Memory B cell (primary cell): ENCODE results near the gene CRX.
"Not testable (repeated sequence)": the region's sequence is repeated elsewhere in the genome, so short reads cannot be mapped to it uniquely, and the experiment has no call there.

ENCODE experiments used
- ATAC-seq: fragments of 150-1000 bp; cut with Tn5 transposase; 2 replicates; pipeline ENCODE4 v1.10.0; 2021; ENCODE audit warnings: low read depth, mild to moderate bottlenecking, moderate library complexity
- DNase-seq, 2 donors: peaks; one replicate each; pipeline ENCODE4 v3.0.0; 2022; ENCODE audit warnings: low spot score in 2 of 2
- H3K27ac Mint-ChIP-seq: one replicate; pipeline ENCODE4 v1.8.0; 2022; ENCODE audit warnings: mild to moderate bottlenecking, moderate library complexity, mixed read lengths
- H3K27me3 Mint-ChIP-seq: one replicate; pipeline ENCODE4 v1.8.0; 2022; ENCODE audit warnings: mixed read lengths
- H3K36me3 Mint-ChIP-seq: one replicate; pipeline ENCODE4 v1.8.0; 2022; ENCODE audit warnings: mild to moderate bottlenecking, mixed read lengths
- H3K4me1 Mint-ChIP-seq: one replicate; pipeline ENCODE4 v1.8.0; 2022; ENCODE audit warnings: mixed read lengths
- H3K4me3 Mint-ChIP-seq: one replicate; pipeline ENCODE4 v1.8.0; 2022; ENCODE audit warnings: mild to moderate bottlenecking, moderate library complexity, mixed read lengths
- H3K9me3 Mint-ChIP-seq: one replicate; pipeline ENCODE4 v1.8.0; 2022; ENCODE audit warnings: mixed read lengths

Gene CRX

GRCh38 chr19:47858646-47859285, 37.0 kb downstream of the CRX start, which contains the start of gene TPRX2:
TSS of gene TPRX2 (plus strand) at chr19:47859235. CDS start at chr19:47859247, 12 bp downstream.
- not testable (repeated sequence) for H3K36me3 Mint-ChIP-seq, ATAC-seq, DNase-seq, H3K9me3 Mint-ChIP-seq, H3K4me1 Mint-ChIP-seq, H3K4me3 Mint-ChIP-seq, H3K27ac Mint-ChIP-seq
- H3K27me3 Mint-ChIP-seq, result peaks cover 11% of the 10 kb centered on the region

- H3K4me3 Mint-ChIP-seq, ATAC-seq, H3K9me3 Mint-ChIP-seq, H3K4me1 Mint-ChIP-seq, H3K27ac Mint-ChIP-seq, H3K36me3 Mint-ChIP-seq, DNase-seq, H3K27me3 Mint-ChIP-seq: not testable (repeated sequence)
Observed at GRCh38 chr19:47859838-47860237, 38.1 kb downstream of the CRX start.

DNA sequence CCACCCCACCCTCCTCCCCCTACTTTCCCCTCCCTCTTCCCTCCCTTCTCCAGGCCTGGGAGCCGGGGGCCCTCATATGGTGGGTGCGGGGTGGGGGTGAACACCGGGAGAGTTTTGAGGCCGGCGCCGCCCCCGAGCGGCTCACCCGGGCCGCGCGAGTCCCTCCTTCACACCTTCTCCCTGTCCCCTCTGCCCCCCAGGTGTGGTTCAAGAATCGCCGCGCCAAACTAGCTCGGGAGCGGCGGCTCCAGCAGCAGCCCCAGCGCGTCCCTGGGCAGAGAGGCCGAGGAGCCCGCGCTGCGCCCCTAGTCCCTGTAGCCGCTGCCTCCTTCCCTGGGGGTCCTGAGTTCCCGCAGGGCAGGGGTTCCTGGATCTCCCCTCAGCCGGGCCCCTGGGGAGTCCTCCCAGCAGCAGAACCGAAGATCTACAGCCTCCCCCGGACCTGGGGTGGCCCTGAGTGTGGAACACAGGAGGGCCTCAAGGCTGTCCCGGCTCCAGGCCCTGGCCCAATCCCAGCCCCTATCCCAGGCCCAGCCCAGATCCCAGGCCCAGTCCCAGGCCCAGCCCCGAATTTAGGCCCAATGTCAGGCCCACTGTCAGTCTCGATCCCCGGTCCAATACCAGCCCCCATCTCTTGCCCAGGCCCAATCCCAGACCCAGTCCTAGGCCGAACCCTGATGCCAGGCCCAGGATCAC, 39.0 kb downstream of the CRX start:
- peaks cover 5% of the 10 kb centered on the region for H3K4me1 Mint-ChIP-seq
- ATAC-seq (no peak), DNase-seq (no peak)
- no peak overlapping the region for H3K27ac Mint-ChIP-seq
- peaks cover 2% of the 10 kb centered on the region for H3K36me3 Mint-ChIP-seq
- peaks cover 11% of the 10 kb centered on the region for H3K27me3 Mint-ChIP-seq
- H3K9me3 Mint-ChIP-seq, result peaks cover 2% of the 10 kb centered on the region
- H3K4me3 Mint-ChIP-seq, result no peak overlapping the region

- H3K4me3 Mint-ChIP-seq, result no peak overlapping the region
- no peak for DNase-seq
- peaks cover 2% of the 10 kb centered on the region for H3K9me3 Mint-ChIP-seq
- peaks cover 5% of the 10 kb centered on the region for H3K4me1 Mint-ChIP-seq
- no peak overlapping the region for H3K27ac Mint-ChIP-seq
- H3K36me3 Mint-ChIP-seq, result peaks cover 2% of the 10 kb centered on the region
- H3K27me3 Mint-ChIP-seq, result peaks cover 13% of the 10 kb centered on the region
- no peak for ATAC-seq
Observed at GRCh38 chr19:47861630-47862029, 39.9 kb downstream of the CRX start.

GRCh38 chr19:47863514-47863936, 41.8 kb downstream of the CRX start:
- H3K4me1 Mint-ChIP-seq, result peaks cover 5% of the 10 kb centered on the region
- DNase-seq (peak; percentile 57 to 70), ATAC-seq (peak; percentile 71)
- no peak overlapping the region for H3K27ac Mint-ChIP-seq
- H3K4me3 Mint-ChIP-seq, result no peak overlapping the region
- peaks cover 2% of the 10 kb centered on the region for H3K36me3 Mint-ChIP-seq
- H3K9me3 Mint-ChIP-seq, result peaks cover 2% of the 10 kb centered on the region
- peaks cover 13% of the 10 kb centered on the region for H3K27me3 Mint-ChIP-seq

DNA sequence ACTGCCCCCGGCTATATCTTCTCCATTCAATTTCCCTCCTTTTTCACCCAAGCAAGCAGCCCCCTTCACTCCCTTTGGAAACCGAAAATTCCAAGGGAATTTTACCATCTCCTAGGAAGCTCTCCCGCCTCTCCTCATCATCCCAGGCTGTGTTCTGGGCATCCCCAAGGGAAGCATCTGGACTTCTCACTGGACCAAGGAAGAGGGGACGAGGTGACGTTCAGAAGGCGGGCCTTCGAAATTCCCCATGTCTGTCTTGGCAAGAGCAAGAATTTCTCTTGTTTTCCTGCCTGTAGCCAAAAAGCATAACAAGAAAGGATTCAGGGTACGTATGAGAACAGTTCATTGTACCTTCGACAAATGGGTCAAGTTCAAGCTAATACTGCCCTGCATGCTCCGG, 43.4 kb downstream of the CRX start:
- Mint-ChIP-seq H3K27me3 (peaks cover 13% of the 10 kb centered on the region), H3K4me1 (peaks cover 5% of the 10 kb centered on the region), H3K27ac (no peak overlapping the region), H3K4me3 (no peak overlapping the region), H3K36me3 (peaks cover 2% of the 10 kb centered on the region), H3K9me3 (peaks cover 2% of the 10 kb centered on the region)
- ATAC-seq, result no peak
- DNase-seq, result no peak

GRCh38 chr19:47878906-47879305, 57.2 kb downstream of the CRX start:
- no peak for DNase-seq
- ATAC-seq, result no peak
- Mint-ChIP-seq H3K27me3 (peaks cover 9% of the 10 kb centered on the region), H3K9me3 (peaks cover 2% of the 10 kb centered on the region), H3K4me3 (no peak overlapping the region), H3K27ac (no peak overlapping the region), H3K4me1 (no peaks in the 10 kb centered on the region), H3K36me3 (no peaks in the 10 kb centered on the region)

DNA sequence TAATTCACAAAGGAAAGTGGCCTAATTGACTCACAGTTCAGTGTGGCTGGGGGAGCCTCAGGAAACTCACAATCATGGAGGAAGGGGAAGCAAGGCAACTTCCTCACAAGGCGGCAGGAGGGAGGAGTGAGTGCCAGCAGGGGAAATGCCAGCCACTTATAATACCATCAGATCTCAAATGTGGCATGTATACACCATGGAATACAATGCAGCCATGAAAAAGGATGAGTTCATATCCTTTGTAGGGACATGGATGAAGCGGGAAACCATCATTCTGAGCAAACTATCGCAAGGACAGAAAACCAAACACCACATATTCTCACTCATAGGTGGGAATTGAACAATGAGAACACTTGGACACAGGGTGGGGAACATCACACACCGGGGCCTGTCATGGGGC, 57.6 kb downstream of the CRX start:
- not testable (repeated sequence) for ATAC-seq, H3K4me1 Mint-ChIP-seq, DNase-seq, H3K36me3 Mint-ChIP-seq, H3K9me3 Mint-ChIP-seq, H3K4me3 Mint-ChIP-seq, H3K27ac Mint-ChIP-seq, H3K27me3 Mint-ChIP-seq

GRCh38 chr19:47881757-47882156, 60.0 kb downstream of the CRX start:
- Mint-ChIP-seq H3K4me1 (no peaks in the 10 kb centered on the region), H3K27ac (no peak overlapping the region), H3K36me3 (no peaks in the 10 kb centered on the region), H3K27me3 (peaks cover 11% of the 10 kb centered on the region), H3K4me3 (no peak overlapping the region), H3K9me3 (peaks cover 2% of the 10 kb centered on the region)
- DNase-seq (no peak), ATAC-seq (no peak)

- no peaks in the 10 kb centered on the region for H3K36me3 Mint-ChIP-seq
- H3K9me3 Mint-ChIP-seq, result peaks cover 2% of the 10 kb centered on the region
- H3K27ac Mint-ChIP-seq, result no peak overlapping the region
- H3K4me3 Mint-ChIP-seq, result no peak overlapping the region
- DNase-seq, result no peak
- no peak for ATAC-seq
- no peaks in the 10 kb centered on the region for H3K4me1 Mint-ChIP-seq
- peaks cover 10% of the 10 kb centered on the region for H3K27me3 Mint-ChIP-seq
Observed at GRCh38 chr19:47882890-47883289, 61.2 kb downstream of the CRX start.

- Mint-ChIP-seq H3K9me3 (no peaks in the 10 kb centered on the region), H3K4me3 (no peak overlapping the region), H3K4me1 (no peaks in the 10 kb centered on the region), H3K36me3 (no peaks in the 10 kb centered on the region), H3K27me3 (peaks cover 7% of the 10 kb centered on the region), H3K27ac (no peak overlapping the region)
- ATAC-seq (no peak), DNase-seq (no peak)
Observed at GRCh38 chr19:47885067-47885463, 63.3 kb downstream of the CRX start.

DNA sequence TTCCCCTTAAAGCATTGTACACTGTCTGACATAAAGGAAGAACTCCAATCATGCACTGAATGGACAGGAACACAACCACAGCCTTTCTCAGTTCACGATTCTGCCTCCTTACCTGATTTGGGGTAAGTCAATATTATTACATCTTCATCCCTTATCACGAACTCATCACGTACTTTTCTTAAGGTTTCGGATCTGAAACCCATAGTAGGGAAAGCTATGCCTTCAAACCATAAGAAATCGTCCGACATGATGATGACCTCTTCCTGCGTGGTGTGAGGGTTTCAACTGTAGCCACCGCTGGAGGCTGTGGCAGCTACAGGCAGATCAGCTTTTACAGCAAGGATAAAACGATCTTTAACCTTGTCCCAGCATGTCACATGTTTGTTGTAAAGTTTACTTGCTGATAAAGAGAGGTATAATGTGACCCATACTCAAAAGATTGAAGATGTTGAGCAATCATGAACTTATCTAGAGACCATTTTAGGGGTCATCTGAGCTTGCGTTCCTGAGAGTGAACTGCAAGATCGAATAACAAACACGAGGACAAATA, 64.3 kb downstream of the CRX start, which contains the start of gene SULT2A1:
TSS of gene SULT2A1 (minus strand) at position 306 of the 550 bp plus-strand sequence. CDS start at position 248, 58 bp downstream.
- Mint-ChIP-seq H3K4me3 (no peak within 1 kb of the TSS), H3K27ac (no peak within 1 kb of the TSS), H3K27me3 (peaks cover 9% of the 10 kb centered on the region), H3K4me1 (no peaks in the 10 kb centered on the region), H3K36me3 (no peaks in the 10 kb centered on the region), H3K9me3 (no peaks in the 10 kb centered on the region)
- no peak for ATAC-seq
- DNase-seq, result no peak

DNA sequence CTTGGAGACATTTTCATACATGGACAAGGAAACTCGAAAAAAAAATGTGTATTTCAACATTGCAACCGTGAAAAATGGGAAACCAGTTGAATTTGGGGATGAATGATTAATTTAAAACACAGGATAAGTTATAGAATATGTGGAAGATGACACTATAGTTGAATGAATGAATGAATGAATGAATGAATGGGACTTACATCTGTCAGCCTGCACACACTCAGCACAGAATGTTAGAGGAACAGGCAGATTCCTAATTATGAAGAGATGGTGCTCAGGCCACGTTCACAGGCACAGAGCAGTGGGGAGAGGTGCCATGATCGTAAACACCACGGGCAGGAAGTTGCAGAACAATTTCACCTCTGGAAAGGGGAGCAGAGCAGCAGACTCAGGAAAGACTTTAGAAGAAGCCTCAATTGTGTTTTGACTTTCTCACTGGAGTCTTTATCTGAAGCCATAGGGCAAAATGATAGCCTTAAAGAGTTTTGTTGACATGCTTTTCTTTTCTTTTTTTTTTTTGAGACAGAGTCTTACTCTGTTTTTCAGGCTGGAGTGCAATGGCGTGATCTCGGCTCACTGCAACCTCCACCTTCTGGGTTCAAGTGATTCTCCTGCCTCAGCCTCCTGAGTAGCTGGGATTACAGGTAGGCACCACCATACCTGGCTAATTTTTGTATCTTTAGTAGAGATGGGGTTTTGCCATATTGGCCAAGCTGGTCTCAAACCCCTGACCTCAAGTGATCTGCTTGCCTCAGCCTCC, 69.3 kb downstream of the CRX start:
- ATAC-seq (no peak), DNase-seq (no peak)
- H3K4me1 Mint-ChIP-seq, result no peaks in the 10 kb centered on the region
- H3K27me3 Mint-ChIP-seq, result peaks cover 6% of the 10 kb centered on the region
- no peak overlapping the region for H3K4me3 Mint-ChIP-seq
- no peaks in the 10 kb centered on the region for H3K36me3 Mint-ChIP-seq
- no peak overlapping the region for H3K27ac Mint-ChIP-seq
- peaks cover 5% of the 10 kb centered on the region for H3K9me3 Mint-ChIP-seq

- H3K9me3 Mint-ChIP-seq, result peaks cover 10% of the 10 kb centered on the region
- no peak overlapping the region for H3K4me3 Mint-ChIP-seq
- H3K27me3 Mint-ChIP-seq, result peaks cover 6% of the 10 kb centered on the region
- H3K36me3 Mint-ChIP-seq, result no peaks in the 10 kb centered on the region
- H3K27ac Mint-ChIP-seq, result no peak overlapping the region
- DNase-seq (no peak), ATAC-seq (no peak)
- H3K4me1 Mint-ChIP-seq, result no peaks in the 10 kb centered on the region
Observed at GRCh38 chr19:47891622-47891922, 69.8 kb downstream of the CRX start.
